GM23248 (cell line): ENCODE results near the gene CARD18. TPM values are rescaled to one million over a fixed set of nuclear protein-coding genes. Genes with fewer than 3 reads are reported as not detected.

Source experiments
- DNase-seq: peaks from one replicate; pipeline ENCODE4 v3.0.0-alpha.2; 2015
- H2AFZ ChIP-seq: fragments of 200-600 bp; sonication (generic); 2 replicates; pipeline ENCODE4 v1.6.1; 2016; ENCODE audit warnings: antibody characterized with exemption
- H3F3A ChIP-seq: fragments of 200-600 bp; sonication (generic); 2 replicates; pipeline ENCODE4 v1.6.1; 2016; ENCODE audit warnings: mild to moderate bottlenecking, antibody characterized with exemption, mixed run types; ENCODE audit not compliant: insufficient read depth
- H3K27ac ChIP-seq: fragments of 200-600 bp; sonication (generic); 2 replicates; pipeline ENCODE4 v1.5.1; 2016; ENCODE audit warnings: mild to moderate bottlenecking
- H3K27me3 ChIP-seq: fragments of 200-600 bp; sonication (generic); replicated peaks from 2 replicates; pipeline ENCODE4 v1.6.1; 2016; ENCODE audit warnings: mild to moderate bottlenecking; ENCODE audit not compliant: insufficient read depth
- H3K36me3 ChIP-seq: fragments of 200-600 bp; sonication (generic); 2 replicates; pipeline ENCODE4 v1.6.1; 2016; ENCODE audit warnings: low read depth, mild to moderate bottlenecking
- H3K4me1 ChIP-seq: fragments of 200-600 bp; sonication (generic); 2 replicates; pipeline ENCODE4 v1.6.1; 2016; ENCODE audit warnings: mild to moderate bottlenecking; ENCODE audit not compliant: insufficient read depth
- H3K4me2 ChIP-seq: fragments of 200-600 bp; sonication (generic); one replicate; pipeline ENCODE4 v1.6.1; 2016; ENCODE audit warnings: mild to moderate bottlenecking; ENCODE audit not compliant: unreplicated experiment
- H3K4me3 ChIP-seq: fragments of 200-600 bp; sonication (generic); 2 replicates; pipeline ENCODE4 v1.5.1; 2016; ENCODE audit warnings: mild to moderate bottlenecking
- H3K79me2 ChIP-seq: fragments of 200-600 bp; sonication (generic); 2 replicates; pipeline ENCODE4 v1.6.1; 2016; ENCODE audit warnings: mild to moderate bottlenecking; ENCODE audit not compliant: insufficient read depth
- H3K9ac ChIP-seq: fragments of 200-600 bp; sonication (generic); 2 replicates; pipeline ENCODE4 v1.6.1; 2016; ENCODE audit warnings: mild to moderate bottlenecking
- H3K9me2 ChIP-seq: fragments of 200-600 bp; sonication (generic); 2 replicates; pipeline ENCODE4 v1.6.1; 2016; ENCODE audit warnings: mixed run types, mild to moderate bottlenecking, moderate library complexity; ENCODE audit not compliant: insufficient read depth
- H3K9me3 ChIP-seq: fragments of 200-600 bp; sonication (generic); one replicate; pipeline ENCODE4 v1.6.1; 2017; ENCODE audit warnings: low read depth
- H4K20me1 ChIP-seq: fragments of 200-600 bp; sonication (generic); 2 replicates; pipeline ENCODE4 v1.6.0; 2016; ENCODE audit not compliant: insufficient read depth
- EZH2 ChIP-seq: fragments of 200-600 bp; sonication (generic); IDR thresholded peaks from 2 replicates; pipeline ENCODE4 v1.6.1; 2018; ENCODE audit warnings: antibody characterized with exemption, mild to moderate bottlenecking; ENCODE audit not compliant: insufficient read depth, poor library complexity, severe bottlenecking
- EZH2phosphoT487 ChIP-seq: fragments of 200-600 bp; sonication (generic); IDR thresholded peaks from 2 replicates; pipeline ENCODE4 v1.6.1; 2018; ENCODE audit warnings: antibody characterized with exemption, moderate library complexity, mild to moderate bottlenecking, low read depth; ENCODE audit not compliant: insufficient read depth
- WGBS, 2 experiments: methylation state at CpG; one replicate each; pipeline ENCODE4 v1.1.6; 2015 to 2017; ENCODE audit warnings: low lambda C conversion rate in 2 of 2, low coverage in 1 of 2; ENCODE audit errors: missing lambda C conversion rate in 2 of 2; 5-methylcytosine and 5-hydroxymethylcytosine counted together
- in situ Hi-C: fragments of 300-500 bp; cut with MboI; formaldehyde crosslinking; loops from 2 replicates; pipeline ENCODE4 v1.15.0; 2020
- polyA plus RNA-seq: library from polyadenylated mRNA; unstranded; fragments of >200 nt; fragmentation: Nextera tagmentation; extraction: Ambion mirVana; gene quantifications from 2 replicates; pipeline ENCODE4 v1.2.1, GENCODE V29; 2016
- total RNA-seq: library from RNA; depleted of rRNA; stranded (reverse); fragments of >200 nt; shearing (Covaris generic); gene quantifications from 2 replicates; pipeline ENCODE4 v1.2.3, GENCODE V29; 2014

CARD18 gene
- total and polyA plus RNA-seq, 2 experiments from 2014 or later, result not detected

GRCh38 chr11:105181100-105181499, 41.5 kb upstream of the CARD18 start:
- peak overlapping the region; percentile 49 for H3K27ac ChIP-seq
- H3K9me3 ChIP-seq, result no peaks in the 10 kb centered on the region
- no peak overlapping the region for H2AFZ ChIP-seq
- no peaks in the 10 kb centered on the region for H3K27me3 ChIP-seq
- no peaks in the 10 kb centered on the region for H3K36me3 ChIP-seq
- H3K9me2 ChIP-seq, result no peaks in the 10 kb centered on the region
- H3F3A ChIP-seq, result peaks cover 14% of the 10 kb centered on the region; the same call in 1 of the 2 replicates
- H3K4me3 ChIP-seq, result no peak overlapping the region
- in situ Hi-C loops, result no loop called here
- H4K20me1 ChIP-seq, result no peaks in the 10 kb centered on the region
- TF ChIP-seq EZH2 (no peak), EZH2phosphoT487 (no peak)
- H3K4me1 ChIP-seq, result peaks cover 25% of the 10 kb centered on the region
- DNase-seq, result peak; percentile 90
- WGBS, 2 experiments, result 3 to 6% methylated on average over 2 of the region's 2 CpGs
- no peaks in the 10 kb centered on the region for H3K79me2 ChIP-seq
- no peak overlapping the region for H3K9ac ChIP-seq
- peak overlapping the region; percentile 8 for H3K4me2 ChIP-seq

- Histone ChIP-seq H3K4me3 (no peak overlapping the region), H3K27ac (no peak overlapping the region), H3F3A (peaks cover 14% of the 10 kb centered on the region; the same call in 1 of the 2 replicates), H3K9me2 (no peaks in the 10 kb centered on the region), H3K4me2 (no peak overlapping the region), H2AFZ (no peak overlapping the region), H3K9me3 (no peaks in the 10 kb centered on the region), H3K36me3 (no peaks in the 10 kb centered on the region), H3K27me3 (no peaks in the 10 kb centered on the region), H3K4me1 (peaks cover 25% of the 10 kb centered on the region), H3K9ac (no peak overlapping the region), H3K79me2 (no peaks in the 10 kb centered on the region), H4K20me1 (no peaks in the 10 kb centered on the region)
- WGBS, 2 experiments, result 82 to 84% methylated on average over 5 of the region's 5 CpGs
- in situ Hi-C loops, result no loop called here
- TF ChIP-seq EZH2phosphoT487 (no peak), EZH2 (no peak)
- no peak for DNase-seq
Measured at GRCh38 chr11:105179542-105180278, 40.1 kb upstream of the CARD18 start.

GRCh38 chr11:105177658-105178057, 38.1 kb upstream of the CARD18 start:
- TF ChIP-seq EZH2phosphoT487, result no peak
- no peak for TF ChIP-seq EZH2
- Histone ChIP-seq H3F3A (peaks cover 14% of the 10 kb centered on the region; the same call in 1 of the 2 replicates), H3K36me3 (no peaks in the 10 kb centered on the region), H3K4me2 (no peak overlapping the region), H4K20me1 (no peaks in the 10 kb centered on the region), H3K9me3 (no peaks in the 10 kb centered on the region), H3K4me1 (peaks cover 25% of the 10 kb centered on the region), H3K27ac (peak overlapping the region; percentile 71), H2AFZ (peak overlapping the region; percentile 20; the same call in 1 of the 2 replicates), H3K27me3 (no peaks in the 10 kb centered on the region), H3K9ac (peak overlapping the region; percentile 36; the same call in 1 of the 2 replicates), H3K4me3 (no peak overlapping the region), H3K79me2 (no peaks in the 10 kb centered on the region), H3K9me2 (no peaks in the 10 kb centered on the region)
- DNase-seq, result peak; percentile 90
- in situ Hi-C loops, result no loop called here

GRCh38 chr11:105168457-105168856, 28.9 kb upstream of the CARD18 start:
- Histone ChIP-seq H3K9me2 (no peaks in the 10 kb centered on the region), H3K9ac (no peak overlapping the region), H3K27ac (peak overlapping the region; percentile 39; the same call in 1 of the 2 replicates), H3K27me3 (no peaks in the 10 kb centered on the region), H3K36me3 (no peaks in the 10 kb centered on the region), H2AFZ (peak overlapping the region; percentile 8; the same call in 1 of the 2 replicates), H3K79me2 (no peaks in the 10 kb centered on the region), H3K9me3 (no peaks in the 10 kb centered on the region), H4K20me1 (no peaks in the 10 kb centered on the region), H3K4me3 (no peak overlapping the region), H3F3A (peaks cover 9% of the 10 kb centered on the region; the same call in 1 of the 2 replicates), H3K4me1 (peaks cover 8% of the 10 kb centered on the region), H3K4me2 (peak overlapping the region; percentile 47)
- in situ Hi-C loops, result no loop called here
- peak; percentile 67 for DNase-seq
- no peak for TF ChIP-seq EZH2
- TF ChIP-seq EZH2phosphoT487, result no peak
